Measurements from ENCODE around the gene L3MBTL3.
A peak's percentile ranks its signal among the peaks of the same experiment; 100 is the strongest.

Gene L3MBTL3

GRCh38 chr6:130018292-130018743 lies at the start of gene L3MBTL3:
TSS of gene L3MBTL3 (plus strand) at chr6:130018581. CDS start at chr6:130042700, 24,119 bp downstream.
- Histone ChIP-seq H3K9ac (ENCODE audit: low read depth in 1 of 2, low read length in 2 of 2) (peak within 1 kb of the TSS; percentile 69 to 73), H3K36me3 (ENCODE audit: control insufficient read depth in 1 of 2, insufficient read depth in 2 of 2, low read length in 2 of 2) (no peaks in the 10 kb centered on the region), H3K4me3 (ENCODE audit: low read depth in 1 of 2, low read length in 2 of 2) (peak within 1 kb of the TSS; percentile 84 to 91), H3K27me3 (ENCODE audit: control insufficient read depth in 1 of 2, insufficient read depth in 2 of 2, low read length in 2 of 2) (no peaks in the 10 kb centered on the region), H3K4me1 (ENCODE audit: control insufficient read depth in 1 of 2, insufficient read depth in 2 of 2, low read length in 2 of 2) (peaks cover 4 to 5% of the 10 kb centered on the region in 2 donors), H3K27ac (ENCODE audit: low read depth, low read length) (no peak within 1 kb of the TSS), H3K9me3 (ENCODE audit: control insufficient read depth in 1 of 2, low read length in 2 of 2) (no peaks in the 10 kb centered on the region)

DNA sequence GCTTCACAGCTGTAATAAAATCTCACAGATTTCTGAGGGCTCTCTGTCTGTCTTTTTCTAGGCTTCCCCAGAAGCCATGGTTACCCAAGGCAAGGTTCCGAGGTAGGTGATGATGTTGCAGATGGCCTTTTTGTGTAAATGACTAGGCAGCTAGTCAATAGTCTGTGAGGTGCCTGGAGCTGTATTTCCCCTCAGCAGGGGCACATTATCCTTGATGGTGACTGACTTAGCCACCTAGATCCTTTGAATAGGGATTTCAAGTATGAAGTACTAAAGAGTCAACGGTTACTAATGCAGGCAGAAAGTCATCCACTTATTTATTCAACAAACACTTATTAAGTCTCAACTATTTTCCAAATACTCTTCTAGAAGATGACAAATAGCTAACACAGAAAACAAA lies 49.3 kb upstream of the L3MBTL3 start:
- H3K4me3 ChIP-seq (ENCODE audit: low read depth in 1 of 2, low read length in 2 of 2), result no peak overlapping the region
- no peak overlapping the region for H3K9ac ChIP-seq (ENCODE audit: low read depth in 1 of 2, low read length in 2 of 2)
- H3K27ac ChIP-seq (ENCODE audit: low read depth, low read length), result no peak overlapping the region
- H3K9me3 ChIP-seq (ENCODE audit: control insufficient read depth in 1 of 2, low read length in 2 of 2), result no peaks in the 10 kb centered on the region
- no peaks in the 10 kb centered on the region for H3K4me1 ChIP-seq (ENCODE audit: control insufficient read depth in 1 of 2, insufficient read depth in 2 of 2, low read length in 2 of 2)
- H3K36me3 ChIP-seq (ENCODE audit: control insufficient read depth in 1 of 2, insufficient read depth in 2 of 2, low read length in 2 of 2), result no peaks in the 10 kb centered on the region
- H3K27me3 ChIP-seq (ENCODE audit: control insufficient read depth in 1 of 2, insufficient read depth in 2 of 2, low read length in 2 of 2), result no peaks in the 10 kb centered on the region

DNA sequence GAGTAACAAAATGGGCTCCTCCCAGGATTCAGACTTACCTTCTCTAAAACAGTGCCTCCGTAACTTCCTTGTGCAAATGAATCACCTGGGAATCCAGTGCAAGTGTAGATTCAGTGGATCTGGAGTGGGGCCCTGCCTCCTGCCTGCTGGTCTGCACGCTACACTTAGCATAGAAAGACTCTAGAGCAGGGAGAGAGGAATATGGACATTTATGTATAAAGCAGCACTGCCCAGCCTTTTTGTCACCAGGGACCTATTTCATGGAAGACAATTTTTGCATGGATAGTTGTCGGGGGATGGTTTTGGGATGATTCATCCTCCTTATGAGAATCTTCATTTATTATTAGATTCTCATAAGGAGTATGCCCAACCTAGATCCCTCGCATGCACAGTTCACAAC lies 42.3 kb upstream of the L3MBTL3 start:
- Histone ChIP-seq H3K4me1 (ENCODE audit: control insufficient read depth in 1 of 2, insufficient read depth in 2 of 2, low read length in 2 of 2) (no peaks in the 10 kb centered on the region), H3K9me3 (ENCODE audit: control insufficient read depth in 1 of 2, low read length in 2 of 2) (no peaks in the 10 kb centered on the region), H3K27ac (ENCODE audit: low read depth, low read length) (no peak overlapping the region), H3K36me3 (ENCODE audit: control insufficient read depth in 1 of 2, insufficient read depth in 2 of 2, low read length in 2 of 2) (no peaks in the 10 kb centered on the region), H3K9ac (ENCODE audit: low read depth in 1 of 2, low read length in 2 of 2) (no peak overlapping the region), H3K4me3 (ENCODE audit: low read depth in 1 of 2, low read length in 2 of 2) (no peak overlapping the region), H3K27me3 (ENCODE audit: control insufficient read depth in 1 of 2, insufficient read depth in 2 of 2, low read length in 2 of 2) (no peaks in the 10 kb centered on the region)

GRCh38 chr6:129978148-129978916 lies 40.0 kb upstream of the L3MBTL3 start:
- Histone ChIP-seq H3K27ac (ENCODE audit: low read depth, low read length) (no peak overlapping the region), H3K4me3 (ENCODE audit: low read depth in 1 of 2, low read length in 2 of 2) (no peak overlapping the region), H3K9me3 (ENCODE audit: control insufficient read depth in 1 of 2, low read length in 2 of 2) (no peaks in the 10 kb centered on the region), H3K27me3 (ENCODE audit: control insufficient read depth in 1 of 2, insufficient read depth in 2 of 2, low read length in 2 of 2) (no peaks in the 10 kb centered on the region), H3K36me3 (ENCODE audit: control insufficient read depth in 1 of 2, insufficient read depth in 2 of 2, low read length in 2 of 2) (no peaks in the 10 kb centered on the region), H3K9ac (ENCODE audit: low read depth in 1 of 2, low read length in 2 of 2) (no peak overlapping the region), H3K4me1 (ENCODE audit: control insufficient read depth in 1 of 2, insufficient read depth in 2 of 2, low read length in 2 of 2) (no peaks in the 10 kb centered on the region)

DNA sequence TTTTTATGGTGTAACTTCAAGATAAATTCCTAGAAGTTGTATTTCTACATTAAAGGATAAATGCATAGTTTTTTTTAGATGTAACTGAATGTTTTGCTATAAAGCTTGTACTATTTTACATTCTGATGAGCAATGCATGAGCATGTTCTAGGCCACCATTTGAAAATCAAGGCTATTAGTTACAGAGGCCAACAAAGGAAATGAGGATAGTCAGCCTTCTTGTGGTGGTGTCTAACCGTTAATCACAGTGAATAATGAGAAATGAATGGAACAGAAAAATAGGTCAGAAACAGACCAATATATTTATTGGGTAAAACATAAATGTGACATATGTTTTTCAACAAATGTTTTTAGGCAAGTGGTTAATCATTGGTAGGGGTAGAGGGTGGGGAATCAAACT lies 37.6 kb upstream of the L3MBTL3 start:
- Histone ChIP-seq H3K27me3 (ENCODE audit: control insufficient read depth in 1 of 2, insufficient read depth in 2 of 2, low read length in 2 of 2) (no peaks in the 10 kb centered on the region), H3K4me3 (ENCODE audit: low read depth in 1 of 2, low read length in 2 of 2) (no peak overlapping the region), H3K9me3 (ENCODE audit: control insufficient read depth in 1 of 2, low read length in 2 of 2) (no peaks in the 10 kb centered on the region), H3K27ac (ENCODE audit: low read depth, low read length) (no peak overlapping the region), H3K9ac (ENCODE audit: low read depth in 1 of 2, low read length in 2 of 2) (no peak overlapping the region), H3K4me1 (ENCODE audit: control insufficient read depth in 1 of 2, insufficient read depth in 2 of 2, low read length in 2 of 2) (no peaks in the 10 kb centered on the region), H3K36me3 (ENCODE audit: control insufficient read depth in 1 of 2, insufficient read depth in 2 of 2, low read length in 2 of 2) (no peaks in the 10 kb centered on the region)

DNA sequence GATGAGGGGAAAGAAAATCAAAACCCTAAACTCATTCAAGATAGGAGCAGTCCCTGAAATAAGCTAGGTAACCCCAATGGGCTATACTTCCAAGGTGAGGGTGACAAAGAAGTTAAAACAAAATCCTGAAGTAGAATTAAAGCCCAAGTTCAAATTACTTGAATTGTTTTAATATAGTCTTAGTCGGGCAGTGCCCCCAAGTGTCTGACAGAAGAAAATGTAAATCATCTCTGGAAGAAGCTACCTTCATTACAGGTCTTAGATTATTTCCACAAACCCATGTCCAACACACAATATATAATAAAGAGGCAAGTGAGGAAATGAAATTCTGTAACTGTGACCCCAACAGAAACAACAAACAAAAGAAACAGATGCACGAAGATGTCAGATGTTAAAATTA lies 36.8 kb upstream of the L3MBTL3 start:
- Histone ChIP-seq H3K36me3 (ENCODE audit: control insufficient read depth in 1 of 2, insufficient read depth in 2 of 2, low read length in 2 of 2) (no peaks in the 10 kb centered on the region), H3K4me3 (ENCODE audit: low read depth in 1 of 2, low read length in 2 of 2) (no peak overlapping the region), H3K27ac (ENCODE audit: low read depth, low read length) (no peak overlapping the region), H3K9me3 (ENCODE audit: control insufficient read depth in 1 of 2, low read length in 2 of 2) (no peaks in the 10 kb centered on the region), H3K9ac (ENCODE audit: low read depth in 1 of 2, low read length in 2 of 2) (no peak overlapping the region), H3K4me1 (ENCODE audit: control insufficient read depth in 1 of 2, insufficient read depth in 2 of 2, low read length in 2 of 2) (no peaks in the 10 kb centered on the region), H3K27me3 (ENCODE audit: control insufficient read depth in 1 of 2, insufficient read depth in 2 of 2, low read length in 2 of 2) (no peaks in the 10 kb centered on the region)

GRCh38 chr6:129989396-129989795 lies 29.0 kb upstream of the L3MBTL3 start:
- Histone ChIP-seq H3K4me1 (ENCODE audit: control insufficient read depth in 1 of 2, insufficient read depth in 2 of 2, low read length in 2 of 2) (no peaks in the 10 kb centered on the region), H3K9ac (ENCODE audit: low read depth in 1 of 2, low read length in 2 of 2) (no peak overlapping the region), H3K27me3 (ENCODE audit: control insufficient read depth in 1 of 2, insufficient read depth in 2 of 2, low read length in 2 of 2) (no peaks in the 10 kb centered on the region), H3K36me3 (ENCODE audit: control insufficient read depth in 1 of 2, insufficient read depth in 2 of 2, low read length in 2 of 2) (no peaks in the 10 kb centered on the region), H3K27ac (ENCODE audit: low read depth, low read length) (no peak overlapping the region), H3K9me3 (ENCODE audit: control insufficient read depth in 1 of 2, low read length in 2 of 2) (no peaks in the 10 kb centered on the region), H3K4me3 (ENCODE audit: low read depth in 1 of 2, low read length in 2 of 2) (no peak overlapping the region)

DNA sequence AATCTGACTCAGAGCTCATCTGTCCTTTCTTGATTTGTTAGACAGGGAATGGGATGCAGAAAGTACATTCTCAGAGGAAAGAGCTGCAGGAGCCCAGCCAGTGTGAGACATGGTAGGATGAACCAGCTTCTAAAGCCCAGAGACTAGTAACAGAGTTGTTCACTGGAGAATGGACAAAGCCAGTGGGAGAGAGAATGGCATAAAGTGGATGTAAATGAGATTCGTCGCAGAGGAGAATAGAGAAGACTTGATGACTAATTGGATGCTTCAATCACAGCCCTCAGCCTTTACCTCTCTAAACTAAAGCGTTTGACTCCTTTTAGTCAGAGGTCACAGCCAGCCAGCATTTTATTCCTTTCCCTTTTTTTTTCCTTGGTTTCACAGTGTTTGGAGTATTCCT lies 25.5 kb upstream of the L3MBTL3 start:
- no peaks in the 10 kb centered on the region for H3K4me1 ChIP-seq (ENCODE audit: control insufficient read depth in 1 of 2, insufficient read depth in 2 of 2, low read length in 2 of 2)
- no peaks in the 10 kb centered on the region for H3K27me3 ChIP-seq (ENCODE audit: control insufficient read depth in 1 of 2, insufficient read depth in 2 of 2, low read length in 2 of 2)
- H3K27ac ChIP-seq (ENCODE audit: low read depth, low read length), result no peak overlapping the region
- no peak overlapping the region for H3K4me3 ChIP-seq (ENCODE audit: low read depth in 1 of 2, low read length in 2 of 2)
- no peak overlapping the region for H3K9ac ChIP-seq (ENCODE audit: low read depth in 1 of 2, low read length in 2 of 2)
- no peaks in the 10 kb centered on the region for H3K9me3 ChIP-seq (ENCODE audit: control insufficient read depth in 1 of 2, low read length in 2 of 2)
- H3K36me3 ChIP-seq (ENCODE audit: control insufficient read depth in 1 of 2, insufficient read depth in 2 of 2, low read length in 2 of 2), result no peaks in the 10 kb centered on the region

DNA sequence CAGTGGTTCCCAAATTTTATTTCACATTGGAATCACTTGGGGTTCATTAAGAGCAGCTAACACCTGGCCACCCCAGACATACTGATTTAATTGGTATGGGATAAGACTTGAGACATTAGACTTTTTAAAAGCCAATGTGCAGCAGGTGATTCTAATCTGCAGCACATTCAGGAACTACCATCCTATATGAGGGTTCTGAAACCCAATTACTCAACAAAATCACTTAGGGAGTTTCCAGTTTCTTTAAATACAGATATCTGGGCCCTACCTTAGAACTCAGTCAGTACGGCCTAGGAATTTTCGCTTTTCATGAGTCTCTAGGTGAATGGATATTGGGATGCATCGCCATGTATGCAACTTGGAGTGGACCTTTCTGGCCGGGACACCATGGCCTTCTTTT lies 24.0 kb upstream of the L3MBTL3 start:
- no peak overlapping the region for H3K9ac ChIP-seq (ENCODE audit: low read depth in 1 of 2, low read length in 2 of 2)
- no peak overlapping the region for H3K27ac ChIP-seq (ENCODE audit: low read depth, low read length)
- H3K4me1 ChIP-seq (ENCODE audit: control insufficient read depth in 1 of 2, insufficient read depth in 2 of 2, low read length in 2 of 2), result no peaks in the 10 kb centered on the region
- no peaks in the 10 kb centered on the region for H3K27me3 ChIP-seq (ENCODE audit: control insufficient read depth in 1 of 2, insufficient read depth in 2 of 2, low read length in 2 of 2)
- no peaks in the 10 kb centered on the region for H3K36me3 ChIP-seq (ENCODE audit: control insufficient read depth in 1 of 2, insufficient read depth in 2 of 2, low read length in 2 of 2)
- no peaks in the 10 kb centered on the region for H3K9me3 ChIP-seq (ENCODE audit: control insufficient read depth in 1 of 2, low read length in 2 of 2)
- no peak overlapping the region for H3K4me3 ChIP-seq (ENCODE audit: low read depth in 1 of 2, low read length in 2 of 2)

DNA sequence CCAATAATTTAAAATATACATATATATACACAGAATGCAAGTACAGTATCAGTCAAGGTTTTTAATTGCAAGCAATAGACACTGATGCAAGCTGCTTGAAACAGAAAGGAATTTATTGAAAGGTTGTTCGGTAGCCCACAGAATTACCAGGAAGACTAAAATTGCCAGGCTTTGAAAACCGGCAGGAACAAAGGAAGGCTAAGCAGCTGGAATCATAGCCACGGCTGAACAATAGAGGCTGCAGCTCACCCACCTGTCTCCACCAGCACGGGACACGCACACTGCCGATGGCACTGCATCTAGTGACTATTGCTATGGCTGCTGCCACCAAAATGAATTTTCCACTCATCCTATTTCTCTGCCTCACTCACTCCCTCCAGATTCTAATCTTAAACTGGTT lies 22.0 kb upstream of the L3MBTL3 start:
- Histone ChIP-seq H3K9ac (ENCODE audit: low read depth in 1 of 2, low read length in 2 of 2) (no peak overlapping the region), H3K27ac (ENCODE audit: low read depth, low read length) (no peak overlapping the region), H3K4me3 (ENCODE audit: low read depth in 1 of 2, low read length in 2 of 2) (no peak overlapping the region), H3K4me1 (ENCODE audit: control insufficient read depth in 1 of 2, insufficient read depth in 2 of 2, low read length in 2 of 2) (no peaks in the 10 kb centered on the region), H3K36me3 (ENCODE audit: control insufficient read depth in 1 of 2, insufficient read depth in 2 of 2, low read length in 2 of 2) (no peaks in the 10 kb centered on the region), H3K27me3 (ENCODE audit: control insufficient read depth in 1 of 2, insufficient read depth in 2 of 2, low read length in 2 of 2) (peaks cover 0 to 5% of the 10 kb centered on the region in 2 donors), H3K9me3 (ENCODE audit: control insufficient read depth in 1 of 2, low read length in 2 of 2) (no peaks in the 10 kb centered on the region)
